ENCODE results near the gene MEIOB.
"Not testable (repeated sequence)": the region's sequence is repeated elsewhere in the genome, so short reads cannot be mapped to it uniquely, and the experiment has no call there.

The MEIOB gene

DNA sequence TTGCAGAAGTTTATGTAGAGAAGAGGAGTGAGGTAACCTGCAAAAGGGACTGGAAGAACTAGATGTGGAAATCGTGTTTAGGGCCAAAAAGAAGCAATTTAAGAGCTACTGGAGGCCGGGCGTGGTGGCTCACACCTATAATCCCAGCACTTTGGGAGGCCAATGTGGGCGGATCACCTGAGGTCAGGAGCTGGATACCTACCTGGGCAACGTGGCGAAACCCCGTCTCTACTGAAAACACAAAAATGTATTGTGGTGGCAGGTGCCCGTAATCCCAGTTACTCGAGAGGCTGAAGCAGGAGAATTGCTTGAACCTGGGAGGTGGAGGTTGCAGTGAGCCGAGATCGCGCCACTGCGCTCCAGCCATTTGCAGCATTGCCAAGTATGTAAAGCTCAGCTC lies 4.1 kb upstream of the MEIOB start:
- not testable (repeated sequence) for DNase-seq

GRCh38 chr16:1874854-1875253 lies 2.9 kb upstream of the MEIOB start:
- no peak for DNase-seq

DNA sequence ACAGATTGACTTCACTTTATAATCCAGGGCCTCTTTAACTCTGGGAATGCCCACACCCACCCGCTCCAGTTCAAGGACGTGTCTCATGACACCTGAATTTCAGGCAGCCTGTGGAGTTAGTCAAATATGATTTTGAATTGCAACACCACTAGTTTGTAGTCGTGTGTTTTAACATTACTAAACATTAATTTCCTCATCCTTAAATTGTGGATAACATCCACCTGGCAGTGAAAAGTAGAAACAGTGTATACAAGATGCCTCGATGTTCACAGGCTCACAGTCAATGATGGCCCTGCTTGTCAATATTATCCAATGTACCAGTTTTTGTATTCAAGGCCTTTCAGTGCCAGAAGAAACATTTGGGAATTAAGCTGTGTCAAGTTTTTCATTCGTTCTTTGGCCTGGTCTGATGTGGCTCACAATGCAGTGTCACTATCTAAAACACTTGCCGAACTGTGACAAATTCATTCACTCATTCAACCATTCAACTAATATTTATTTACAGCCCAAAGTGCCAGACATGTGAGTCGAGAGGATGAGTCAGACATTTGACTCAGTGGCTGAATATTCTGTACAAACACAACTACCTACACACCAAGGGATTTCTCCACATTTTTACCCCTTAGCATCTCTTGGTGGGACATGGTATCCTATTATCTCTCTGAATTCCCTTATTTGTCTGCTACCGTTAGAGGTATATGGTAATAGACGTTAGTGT lies 1.4 kb downstream of the MEIOB start:
- DNase-seq: no peak

GRCh38 chr16:1865902-1866690 lies 5.9 kb downstream of the MEIOB start:
- no peak for DNase-seq

DNA sequence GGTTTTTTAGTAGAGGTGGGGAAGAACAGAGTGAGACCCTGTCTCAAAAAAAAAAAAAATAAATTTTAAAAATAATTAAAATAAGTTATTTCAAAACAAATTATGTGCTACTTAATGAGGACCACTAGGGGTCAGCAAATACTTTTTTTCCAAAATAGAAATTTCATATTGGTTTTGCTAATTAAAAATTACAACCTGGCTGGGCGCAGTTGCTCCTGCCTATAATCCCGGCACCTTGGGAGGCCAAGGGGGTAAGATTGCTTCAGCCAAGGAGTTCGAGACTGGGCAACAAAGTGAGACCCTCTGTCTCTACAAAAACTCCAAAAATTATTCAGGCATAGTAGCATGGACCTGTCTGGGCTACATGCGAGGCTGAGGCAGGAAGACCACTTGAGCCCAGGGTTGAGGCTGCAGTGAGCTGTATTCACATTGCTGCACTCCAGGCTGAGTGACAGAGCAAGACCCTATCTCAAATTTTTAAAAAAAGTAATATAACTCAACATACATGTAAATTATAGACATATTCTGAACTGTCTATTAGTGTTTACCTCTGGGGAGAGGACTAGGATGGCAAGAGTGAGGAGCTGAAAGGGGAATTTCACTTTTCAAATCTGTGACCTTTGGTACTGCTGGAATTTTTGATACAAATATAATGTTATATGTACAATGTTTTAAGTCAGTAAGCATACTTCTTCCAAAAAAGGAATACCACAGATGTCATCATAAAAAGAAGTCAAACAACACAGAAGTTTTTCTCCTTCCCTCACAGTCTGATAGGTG lies 8.1 kb downstream of the MEIOB start:
- DNase-seq: peak in 1 of 2 experiments; percentile 58

- DNase-seq: no peak
These were observed 9.6 kb downstream of the MEIOB start for GRCh38 chr16:1862394-1862793.

DNA sequence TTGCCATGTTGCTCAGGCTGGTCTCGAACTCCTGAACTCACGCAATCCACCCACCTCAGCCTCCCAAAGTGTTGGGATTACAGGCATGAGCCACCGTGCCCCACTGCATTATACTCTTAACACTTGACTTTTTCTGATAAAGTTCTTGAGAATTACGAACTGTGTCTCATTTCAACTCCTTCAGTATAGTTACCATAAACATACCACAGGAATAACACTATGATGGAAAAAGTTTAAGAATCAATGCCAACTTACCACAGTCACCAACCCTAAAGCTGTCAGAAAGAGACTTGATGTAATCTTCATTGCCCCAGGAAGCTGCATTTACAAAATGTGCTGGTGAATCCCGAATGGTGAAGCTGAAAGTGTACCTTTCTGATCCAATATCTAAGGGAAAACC lies 10.2 kb downstream of the MEIOB start:
- no peak for DNase-seq

GRCh38 chr16:1859650-1860049 lies 12.3 kb downstream of the MEIOB start:
- DNase-seq: no peak

GRCh38 chr16:1858189-1858865 lies 13.6 kb downstream of the MEIOB start:
- DNase-seq: no peak

GRCh38 chr16:1857433-1858097 lies 14.4 kb downstream of the MEIOB start:
- DNase-seq: peak in 1 of 2 experiments; percentile 14

DNA sequence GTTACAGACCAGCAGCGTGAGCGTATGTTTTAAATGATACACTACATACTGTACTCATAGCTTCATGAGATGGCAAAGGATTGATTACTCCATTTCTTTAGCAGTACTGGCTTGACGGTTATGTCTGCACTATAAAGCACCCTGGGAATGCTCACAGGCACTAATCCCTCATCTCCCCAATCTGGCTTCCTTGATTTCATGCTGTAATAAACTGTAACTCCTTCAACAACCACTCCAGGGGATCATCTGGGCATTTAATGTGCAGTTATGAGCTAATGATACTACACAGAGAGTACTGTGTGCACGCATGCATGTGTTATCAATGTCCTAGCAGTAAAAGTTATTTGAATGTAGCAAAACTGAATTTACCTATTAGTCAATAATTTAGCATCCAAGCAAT lies 20.2 kb downstream of the MEIOB start:
- peak; percentile 84 to 94 for DNase-seq

DNA sequence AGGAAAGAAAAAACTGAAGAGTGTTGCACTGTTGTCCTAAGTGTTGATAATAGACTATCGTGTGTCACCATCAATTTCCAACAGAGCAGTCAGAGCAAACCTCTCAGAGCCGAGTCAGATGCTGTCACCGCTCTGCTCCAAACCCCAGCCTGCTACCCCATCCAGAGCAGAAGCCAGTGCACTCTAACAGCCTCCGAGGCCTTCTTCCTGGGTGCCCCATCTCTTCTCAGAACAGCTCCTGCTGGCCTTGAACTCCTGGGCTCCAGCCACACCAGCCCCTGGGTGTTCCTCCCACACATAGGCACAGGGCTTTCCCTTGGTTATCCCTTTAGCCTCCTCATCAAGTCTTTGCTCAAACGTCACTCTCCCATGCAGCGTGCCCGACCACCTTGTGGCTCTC lies 21.0 kb downstream of the MEIOB start:
- DNase-seq: no peak

- DNase-seq: no peak
These were observed 25.5 kb downstream of the MEIOB start for GRCh38 chr16:1846416-1846815.

- DNase-seq: no peak
These were observed 26.0 kb downstream of the MEIOB start for GRCh38 chr16:1845985-1846384.

DNA sequence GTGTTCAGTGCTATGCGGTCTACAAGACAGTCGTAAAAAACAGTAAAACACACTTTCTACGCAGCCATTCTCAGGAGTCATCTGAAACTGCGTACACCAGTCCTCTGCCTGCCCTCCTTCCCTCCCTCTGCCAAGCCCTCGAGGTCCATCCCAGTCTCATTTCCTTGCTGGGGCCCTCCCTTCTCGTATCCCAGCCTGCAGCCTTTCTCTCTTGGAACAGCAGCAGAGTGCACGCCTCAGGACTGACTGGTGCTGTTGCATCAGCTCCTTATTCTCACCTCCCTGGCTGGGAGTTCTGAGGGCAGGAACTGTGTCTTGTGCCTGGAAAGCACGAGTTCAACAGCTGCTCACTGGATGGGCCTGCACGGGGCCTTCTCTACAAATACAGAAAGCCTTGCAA lies 32.4 kb downstream of the MEIOB start:
- DNase-seq: no peak

- no peak for DNase-seq
These were observed 37.9 kb downstream of the MEIOB start for GRCh38 chr16:1834096-1834495.

DNA sequence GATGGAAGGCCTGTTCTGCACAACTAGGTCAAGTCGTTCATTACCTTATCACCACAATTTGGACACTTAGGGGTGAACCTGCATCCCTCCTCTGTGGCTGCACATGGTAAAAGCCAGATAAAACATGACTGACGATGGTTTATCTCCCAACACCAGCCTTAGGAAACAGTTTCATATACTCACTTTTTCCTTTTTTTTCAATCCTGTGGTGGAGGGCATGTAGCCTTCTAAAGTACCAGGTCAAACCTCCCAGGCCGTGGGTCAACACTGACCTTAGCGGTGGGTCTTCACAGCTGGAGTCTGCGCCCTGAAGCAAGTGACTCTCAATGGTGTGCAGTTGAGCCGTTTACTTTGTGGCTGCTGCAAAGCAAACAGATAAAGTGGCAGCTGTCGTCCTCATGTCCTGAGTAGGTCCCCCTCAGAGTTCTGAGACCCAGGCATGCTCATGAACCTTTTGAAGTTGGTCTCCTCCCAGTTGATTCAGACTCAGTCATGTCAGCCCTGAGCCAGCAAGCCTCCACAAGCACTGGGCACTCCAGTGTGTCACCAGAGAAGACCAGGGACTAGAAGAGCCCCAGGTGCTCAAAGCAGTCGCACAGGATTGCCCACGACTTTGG lies 39.0 kb downstream of the MEIOB start:
- DNase-seq: no peak

DNA sequence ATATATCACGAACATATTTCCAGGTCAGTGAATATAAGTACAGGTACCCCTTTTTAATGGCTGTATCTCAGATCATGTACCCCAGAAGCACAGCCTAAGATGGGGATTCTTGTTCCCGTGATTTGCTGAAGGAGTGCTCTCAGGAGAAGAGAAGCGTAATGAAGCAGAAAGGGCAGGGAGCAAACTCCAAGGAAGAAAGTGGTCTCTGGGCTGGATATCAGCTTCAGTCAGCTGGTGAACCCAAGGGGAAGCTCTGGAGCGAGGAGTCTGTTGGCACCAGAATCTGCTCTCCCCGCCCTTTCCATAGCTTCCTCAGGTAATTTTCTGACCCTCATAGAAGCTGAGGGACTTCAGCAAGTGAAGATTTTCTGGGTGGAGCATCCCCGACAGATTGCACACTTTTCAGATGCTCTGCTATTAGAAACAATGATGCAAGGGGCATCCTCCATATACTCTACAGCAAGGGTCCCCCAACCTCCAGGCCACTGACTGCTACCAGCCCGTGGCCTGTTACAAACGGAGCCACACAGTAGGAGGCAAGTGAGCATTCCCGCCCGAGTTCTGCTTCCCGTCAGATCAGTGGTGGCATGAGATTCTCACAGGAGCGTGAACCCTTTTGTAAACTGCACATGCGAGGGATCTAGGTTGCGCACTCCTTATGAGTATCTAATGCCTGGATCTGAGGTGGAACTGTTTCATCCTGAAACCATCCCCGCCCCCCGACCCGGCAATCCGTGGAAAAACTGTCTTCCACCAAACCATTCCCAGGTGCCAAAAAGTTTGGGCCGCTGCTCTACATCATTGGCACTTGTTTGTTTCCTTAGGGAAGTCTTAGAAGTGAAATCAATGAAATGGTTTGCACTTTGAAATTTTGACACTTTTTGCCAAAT lies 40.5 kb downstream of the MEIOB start:
- no peak for DNase-seq

DNA sequence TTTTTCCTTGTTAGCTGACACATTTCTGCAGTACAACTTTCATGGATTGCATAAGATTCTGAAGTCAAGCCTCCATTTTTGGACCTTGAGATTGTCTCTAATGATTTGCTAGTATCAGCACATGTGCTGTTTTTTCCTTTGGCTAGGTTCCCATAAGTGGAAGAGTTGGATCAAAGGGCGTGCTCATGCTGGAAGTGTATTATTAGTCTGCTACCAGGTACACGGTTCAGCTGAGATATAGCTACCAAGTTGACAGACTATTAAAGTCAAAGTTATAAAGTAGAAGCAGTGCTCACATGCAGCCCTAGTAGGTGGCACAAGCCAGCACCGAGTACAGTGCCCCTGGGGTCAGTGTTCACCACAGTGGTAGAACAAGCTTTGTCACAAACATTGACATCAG lies 41.8 kb downstream of the MEIOB start:
- no peak for DNase-seq

- no peak for DNase-seq
These were observed 43.1 kb downstream of the MEIOB start for GRCh38 chr16:1828645-1829410.
